Astrocyte of the cerebellum (primary cell): ENCODE measurements around the gene GPR84.

Experiments used
- DNase-seq: peaks from one replicate; pipeline ENCODE4 v3.0.0-alpha.2; 2011; ENCODE audit warnings: low read depth
- H3K4me3 ChIP-seq: 2 replicates; pipeline ENCODE4 v1.5.1; 2011; ENCODE audit warnings: mild to moderate bottlenecking, low read depth, low read length, moderate library complexity
- in situ Hi-C: cut with HindIII; loops from 2 replicates; pipeline ENCODE4 v1.10.0; 2017; ENCODE audit warnings: low sequenced_read_pairs
- TF ChIP-seq, protein P1 (sequence below): IDR thresholded peaks from 2 replicates; pipeline ENCODE4 v1.5.1; 2012; ENCODE audit warnings: low read length, low read depth, moderate library complexity, mild to moderate bottlenecking; ENCODE audit errors: missing control alignments

The GPR84 gene

DNA sequence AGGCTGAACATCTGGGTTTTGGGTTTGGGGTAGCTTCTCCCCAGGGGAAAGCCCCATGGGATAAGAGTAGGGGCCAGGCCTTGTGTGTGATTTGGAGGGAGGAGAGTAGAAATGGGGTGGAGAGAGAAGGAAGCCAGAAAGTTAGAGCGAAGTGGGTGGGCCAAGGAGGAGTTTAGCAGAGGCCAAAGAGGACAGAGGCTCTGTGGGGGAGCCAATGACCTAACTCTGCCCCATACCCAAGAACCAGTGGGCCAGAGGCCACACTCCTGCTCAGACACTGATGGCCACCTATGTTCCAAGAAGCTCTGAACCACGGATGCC is 10.9 kb upstream of the GPR84 start:
- in situ Hi-C loops, result no loop called here
- no peak for DNase-seq
- no peak overlapping the region for H3K4me3 ChIP-seq
- TF ChIP-seq, protein P1, sequence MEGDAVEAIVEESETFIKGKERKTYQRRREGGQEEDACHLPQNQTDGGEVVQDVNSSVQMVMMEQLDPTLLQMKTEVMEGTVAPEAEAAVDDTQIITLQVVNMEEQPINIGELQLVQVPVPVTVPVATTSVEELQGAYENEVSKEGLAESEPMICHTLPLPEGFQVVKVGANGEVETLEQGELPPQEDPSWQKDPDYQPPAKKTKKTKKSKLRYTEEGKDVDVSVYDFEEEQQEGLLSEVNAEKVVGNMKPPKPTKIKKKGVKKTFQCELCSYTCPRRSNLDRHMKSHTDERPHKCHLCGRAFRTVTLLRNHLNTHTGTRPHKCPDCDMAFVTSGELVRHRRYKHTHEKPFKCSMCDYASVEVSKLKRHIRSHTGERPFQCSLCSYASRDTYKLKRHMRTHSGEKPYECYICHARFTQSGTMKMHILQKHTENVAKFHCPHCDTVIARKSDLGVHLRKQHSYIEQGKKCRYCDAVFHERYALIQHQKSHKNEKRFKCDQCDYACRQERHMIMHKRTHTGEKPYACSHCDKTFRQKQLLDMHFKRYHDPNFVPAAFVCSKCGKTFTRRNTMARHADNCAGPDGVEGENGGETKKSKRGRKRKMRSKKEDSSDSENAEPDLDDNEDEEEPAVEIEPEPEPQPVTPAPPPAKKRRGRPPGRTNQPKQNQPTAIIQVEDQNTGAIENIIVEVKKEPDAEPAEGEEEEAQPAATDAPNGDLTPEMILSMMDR, result no peak

DNA sequence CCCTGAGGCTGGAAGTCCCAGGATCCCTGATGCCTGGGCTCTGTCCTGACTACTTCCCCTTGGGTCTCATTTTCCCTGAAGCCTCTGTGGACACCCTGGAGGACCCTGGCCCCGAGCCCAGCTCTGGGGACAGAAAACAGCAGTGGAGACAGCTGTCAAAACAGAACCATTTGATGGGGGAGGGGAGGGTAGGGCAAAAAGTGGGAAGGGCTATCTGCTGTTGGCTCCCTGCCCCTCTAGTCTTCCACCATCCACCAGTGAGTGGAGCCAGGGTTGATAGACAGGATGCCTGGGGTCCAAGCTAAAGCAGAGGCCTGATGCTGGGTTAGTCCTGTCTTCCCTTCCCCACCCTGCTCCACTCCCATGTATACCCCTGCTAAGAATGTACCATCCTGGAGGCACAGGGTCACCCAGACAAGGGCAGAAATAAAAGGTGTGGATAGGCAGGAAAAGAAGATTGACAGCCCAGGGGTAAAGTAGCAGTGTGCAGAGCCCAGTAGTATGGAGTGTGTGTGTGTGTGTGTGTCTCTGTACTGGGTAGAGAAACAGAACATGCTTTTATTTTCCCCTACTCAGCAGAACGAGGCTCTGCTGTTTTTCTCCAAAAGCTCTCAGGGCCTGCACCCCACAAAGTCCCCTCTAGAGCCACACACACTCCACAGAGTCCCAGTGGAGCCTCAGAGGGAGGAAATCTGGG is 10.4 kb upstream of the GPR84 start:
- no peak overlapping the region for H3K4me3 ChIP-seq
- in situ Hi-C loops, result loop anchor here (5.0 kb wide), 1 partner anchor 157 kb away; no protein-coding TSS in a partner anchor
- DNase-seq, result no peak
- TF ChIP-seq, protein P1, result no peak

- in situ Hi-C loops, result loop anchor here (5.0 kb wide), 1 partner anchor 157 kb away; no protein-coding TSS in a partner anchor
- TF ChIP-seq, protein P1, result no peak
- H3K4me3 ChIP-seq, result no peak overlapping the region
- DNase-seq, result no peak
Observed at GRCh38 chr12:54373649-54374561, 9.6 kb upstream of the GPR84 start.

GRCh38 chr12:54372113-54372806 is 8.0 kb upstream of the GPR84 start:
- TF ChIP-seq, protein P1, result no peak
- no peak for DNase-seq
- H3K4me3 ChIP-seq, result no peak overlapping the region
- in situ Hi-C loops, result loop anchor here (5.0 kb wide), 1 partner anchor 155 kb away; no protein-coding TSS in a partner anchor

- TF ChIP-seq, protein P1, result no peak
- no peak for DNase-seq
- in situ Hi-C loops, result loop anchor here (5.0 kb wide), 1 partner anchor 154 kb away; no protein-coding TSS in a partner anchor
- no peak overlapping the region for H3K4me3 ChIP-seq
Observed at GRCh38 chr12:54371328-54372112, 7.2 kb upstream of the GPR84 start.
